Ascending aorta (tissue), 2 donors: Measurements from ENCODE around the gene AGAP1. TPM values are rescaled to one million over a fixed set of nuclear protein-coding genes. Genes with fewer than 3 reads are reported as not detected.

Experiments used
- DNase-seq, 2 donors: peaks; one replicate each; pipeline ENCODE4 v3.0.0-alpha.2; 2019; ENCODE audit warnings: low spot score in 2 of 2
- H3K27ac ChIP-seq, 2 donors: fragments of 200-600 bp; sonication (generic); one replicate each; pipeline ENCODE4 v1.5.1; 2016 to 2017; ENCODE audit warnings: mild to moderate bottlenecking in 1 of 2
- H3K27me3 ChIP-seq: fragments of 200-600 bp; sonication (generic); one replicate; pipeline ENCODE4 v1.5.1; 2017
- H3K36me3 ChIP-seq, 2 donors: fragments of 200-600 bp; sonication (generic); one replicate each; pipeline ENCODE4 v1.5.1; 2016
- H3K4me1 ChIP-seq, 2 donors: fragments of 200-600 bp; sonication (generic); one replicate each; pipeline ENCODE4 v1.5.1; 2016 to 2017; ENCODE audit warnings: mild to moderate bottlenecking in 1 of 2
- H3K4me3 ChIP-seq, 2 donors: fragments of 200-600 bp; sonication (generic); one replicate each; pipeline ENCODE4 v1.5.1; 2016 to 2017; ENCODE audit warnings: mild to moderate bottlenecking in 1 of 2
- H3K9me3 ChIP-seq, 2 donors: fragments of 200-600 bp; sonication (generic); one replicate each; pipeline ENCODE4 v1.5.1; 2016
- intact Hi-C: fragments of 100-400 bp; cut with DNase I; formaldehyde crosslinking; loops from one replicate; pipeline ENCODE4 v1.15.1; 2023
- total RNA-seq: library from RNA; depleted of rRNA; stranded (reverse); fragments of >200 nt; gene quantifications from one replicate; pipeline ENCODE4 v1.1.0, GENCODE V29; 2016
- TF ChIP-seq, protein P1 (sequence below), 3 experiments: fragments of 200-600 bp in 2 of 3; fragments of 450-650 bp in 1 of 3; sonication (generic) in 2 of 3; IDR thresholded peaks; one replicate each; pipeline ENCODE4 v1.5.1; 2016 to 2019; ENCODE audit warnings: antibody characterized with exemption in 3 of 3, mild to moderate bottlenecking in 1 of 3, moderate library complexity in 1 of 3

The AGAP1 gene
- total RNA-seq, 1 donor from 2014 or later = 19.7 TPM

DNA sequence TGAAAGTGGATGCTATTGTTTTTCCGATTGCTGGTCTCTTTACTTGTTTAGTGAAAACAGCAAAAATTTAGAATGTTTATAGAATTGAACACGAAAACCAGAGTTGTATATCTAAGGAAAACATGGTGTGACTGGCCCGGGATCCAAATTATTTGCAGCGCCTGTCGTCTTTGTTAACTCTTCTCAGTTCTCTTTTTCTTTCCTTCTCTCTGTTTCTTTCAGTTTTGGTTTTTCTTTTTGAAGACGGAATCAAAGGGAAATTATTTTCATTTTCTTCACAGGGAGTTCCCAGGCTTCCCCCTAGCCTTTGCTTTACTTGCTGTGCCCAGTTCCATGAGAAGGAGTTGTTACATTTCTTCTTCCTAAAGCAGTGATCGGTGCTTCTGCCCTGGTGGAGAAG lies 76.0 kb downstream of the AGAP1 start:
- TF ChIP-seq, protein P1, sequence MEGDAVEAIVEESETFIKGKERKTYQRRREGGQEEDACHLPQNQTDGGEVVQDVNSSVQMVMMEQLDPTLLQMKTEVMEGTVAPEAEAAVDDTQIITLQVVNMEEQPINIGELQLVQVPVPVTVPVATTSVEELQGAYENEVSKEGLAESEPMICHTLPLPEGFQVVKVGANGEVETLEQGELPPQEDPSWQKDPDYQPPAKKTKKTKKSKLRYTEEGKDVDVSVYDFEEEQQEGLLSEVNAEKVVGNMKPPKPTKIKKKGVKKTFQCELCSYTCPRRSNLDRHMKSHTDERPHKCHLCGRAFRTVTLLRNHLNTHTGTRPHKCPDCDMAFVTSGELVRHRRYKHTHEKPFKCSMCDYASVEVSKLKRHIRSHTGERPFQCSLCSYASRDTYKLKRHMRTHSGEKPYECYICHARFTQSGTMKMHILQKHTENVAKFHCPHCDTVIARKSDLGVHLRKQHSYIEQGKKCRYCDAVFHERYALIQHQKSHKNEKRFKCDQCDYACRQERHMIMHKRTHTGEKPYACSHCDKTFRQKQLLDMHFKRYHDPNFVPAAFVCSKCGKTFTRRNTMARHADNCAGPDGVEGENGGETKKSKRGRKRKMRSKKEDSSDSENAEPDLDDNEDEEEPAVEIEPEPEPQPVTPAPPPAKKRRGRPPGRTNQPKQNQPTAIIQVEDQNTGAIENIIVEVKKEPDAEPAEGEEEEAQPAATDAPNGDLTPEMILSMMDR (IDR thresholded peaks at IDR 0.05) = no peak
- no peaks in the 10 kb centered on the region for H3K4me1 ChIP-seq
- H3K9me3 ChIP-seq = peaks cover 5% of the 10 kb centered on the region in 2 donors
- no peak overlapping the region for H3K4me3 ChIP-seq
- no peak for DNase-seq
- intact Hi-C loops = no loop called here
- H3K27me3 ChIP-seq = no peaks in the 10 kb centered on the region
- H3K27ac ChIP-seq = no peak overlapping the region
- H3K36me3 ChIP-seq = no peaks in the 10 kb centered on the region

DNA sequence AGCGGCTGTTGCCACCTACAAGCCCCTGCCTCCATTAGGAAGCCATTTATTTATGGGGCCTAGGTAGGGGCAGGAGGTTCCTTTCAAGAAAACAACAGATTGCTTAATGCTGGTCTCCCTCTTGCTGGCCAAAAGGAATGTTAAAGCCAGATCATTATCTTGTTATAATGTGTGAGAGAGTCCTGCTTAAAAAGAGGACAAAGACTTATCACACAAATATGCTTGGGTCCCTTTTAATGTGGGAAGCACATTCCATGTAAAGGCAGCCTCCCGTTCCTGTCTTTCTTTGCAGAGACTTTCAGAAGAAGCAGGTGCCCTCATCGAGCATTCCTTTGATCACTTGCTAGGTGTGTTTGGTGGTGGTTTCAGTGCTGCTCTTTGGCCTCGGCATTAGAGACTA lies 76.4 kb downstream of the AGAP1 start:
- no peaks in the 10 kb centered on the region for H3K4me1 ChIP-seq
- H3K36me3 ChIP-seq = no peaks in the 10 kb centered on the region
- H3K27ac ChIP-seq = no peak overlapping the region
- DNase-seq = no peak
- TF ChIP-seq, protein P1 (IDR thresholded peaks at IDR 0.05) = no peak
- intact Hi-C loops = no loop called here
- peaks cover 5% of the 10 kb centered on the region in 2 donors for H3K9me3 ChIP-seq
- H3K4me3 ChIP-seq = no peak overlapping the region
- H3K27me3 ChIP-seq = no peaks in the 10 kb centered on the region

DNA sequence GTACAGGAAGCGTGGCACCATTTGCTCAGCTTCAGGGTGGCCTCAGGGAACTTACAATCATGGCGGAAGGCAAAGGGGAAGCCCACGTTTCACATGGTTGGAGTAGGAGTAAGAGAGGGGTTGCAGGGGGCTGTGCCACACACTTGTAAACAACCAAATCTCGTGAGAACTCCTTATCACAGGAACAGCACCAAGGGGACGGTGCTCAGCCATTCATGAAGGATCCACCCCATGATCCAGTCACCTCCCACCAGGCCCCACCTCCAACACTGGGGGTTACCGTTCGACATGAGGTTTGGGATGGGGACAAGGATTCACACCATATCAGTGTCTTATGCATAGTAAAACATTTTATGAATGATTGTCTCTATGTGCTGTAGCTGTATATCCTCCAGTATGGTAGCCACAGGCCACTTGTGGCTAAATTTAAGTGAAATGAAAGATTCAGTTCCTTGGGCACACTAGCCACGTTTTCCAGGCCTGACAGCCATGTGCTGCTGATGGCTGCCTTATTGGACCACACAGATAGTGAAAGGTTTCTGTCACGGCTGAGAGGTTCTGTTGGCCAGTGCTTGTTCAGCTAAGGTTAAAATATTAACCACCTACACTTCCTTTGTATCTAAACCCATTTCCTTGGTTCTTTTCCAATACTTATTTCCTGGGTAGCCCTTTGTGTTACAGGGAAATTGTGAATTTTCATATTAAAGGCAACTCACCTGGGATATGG lies 77.3 kb downstream of the AGAP1 start:
- H3K27me3 ChIP-seq = no peaks in the 10 kb centered on the region
- H3K4me3 ChIP-seq = no peak overlapping the region
- TF ChIP-seq, protein P1 (IDR thresholded peaks at IDR 0.05) = no peak
- no peaks in the 10 kb centered on the region for H3K36me3 ChIP-seq
- intact Hi-C loops = no loop called here
- no peaks in the 10 kb centered on the region for H3K4me1 ChIP-seq
- H3K27ac ChIP-seq = no peak overlapping the region
- DNase-seq = no peak
- peaks cover 5% of the 10 kb centered on the region in 2 donors for H3K9me3 ChIP-seq

DNA sequence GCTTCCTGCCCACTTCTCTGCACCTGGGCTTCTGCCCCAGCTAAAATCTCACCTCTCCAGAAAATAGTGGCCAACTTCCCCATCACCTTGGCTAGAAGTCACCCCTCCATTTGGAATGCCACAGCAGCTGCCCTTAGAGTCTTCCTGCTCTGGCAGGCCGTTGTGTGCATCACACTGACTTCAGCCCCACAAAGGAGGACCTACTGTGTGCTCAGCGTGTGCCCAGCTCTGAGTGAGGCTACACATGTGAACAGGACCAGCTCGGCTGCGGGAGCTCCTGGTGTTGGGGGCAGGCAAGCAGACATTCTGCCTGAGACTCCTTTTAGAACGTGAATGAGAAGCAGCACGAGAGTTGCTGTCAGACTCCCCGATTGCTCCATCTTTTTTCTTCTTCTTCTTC lies 78.7 kb downstream of the AGAP1 start:
- Histone ChIP-seq H3K4me3 (no peak overlapping the region), H3K9me3 (peaks cover 5% of the 10 kb centered on the region in 2 donors), H3K4me1 (no peaks in the 10 kb centered on the region), H3K36me3 (no peaks in the 10 kb centered on the region), H3K27ac (no peak overlapping the region), H3K27me3 (no peaks in the 10 kb centered on the region)
- no peak for DNase-seq
- TF ChIP-seq, protein P1 (IDR thresholded peaks at IDR 0.05) = no peak
- intact Hi-C loops = no loop called here

DNA sequence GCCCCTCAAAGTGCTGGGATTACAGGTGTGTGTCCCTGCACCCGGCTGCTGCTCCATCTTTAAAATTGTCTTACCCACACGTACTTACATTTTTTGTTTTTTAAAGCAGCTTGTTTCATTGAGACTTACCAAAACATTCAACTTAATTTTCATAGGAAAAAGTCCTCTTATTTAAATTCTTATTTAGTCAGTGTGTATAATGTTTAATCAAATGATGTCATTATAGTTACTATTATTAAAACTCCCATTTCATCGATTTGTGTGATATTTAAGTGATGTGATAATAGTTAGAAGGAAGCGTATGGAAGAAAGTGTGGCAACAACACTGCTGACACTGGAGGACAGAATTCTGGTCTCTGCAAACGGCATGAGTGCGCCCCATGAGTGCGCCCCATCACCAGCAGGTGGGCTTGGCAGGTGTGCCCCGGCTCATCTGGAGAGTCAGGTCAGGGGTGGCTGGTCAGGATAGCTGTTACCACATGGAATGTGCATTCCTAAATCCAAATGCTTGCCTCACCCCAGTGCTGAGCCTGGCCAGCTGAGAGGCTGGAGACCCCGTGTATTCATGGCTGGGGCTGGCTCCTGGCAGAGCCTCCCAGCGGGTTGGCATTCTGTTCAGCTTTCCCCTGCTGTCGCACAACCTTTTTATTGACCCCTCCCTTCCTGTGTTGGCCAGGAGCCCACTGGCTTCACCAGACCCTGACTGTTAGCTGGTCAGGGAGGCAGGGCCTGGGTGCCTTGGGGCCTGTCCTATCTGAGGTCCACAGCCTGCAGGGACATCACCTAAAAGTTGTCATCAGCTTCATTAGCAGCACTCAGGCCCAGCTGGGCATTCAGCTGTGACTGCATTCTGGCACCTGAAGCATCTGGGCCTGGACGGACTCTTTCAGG lies 79.7 kb downstream of the AGAP1 start:
- intact Hi-C loops = no loop called here
- TF ChIP-seq, protein P1 (IDR thresholded peaks at IDR 0.05) = no peak
- Histone ChIP-seq H3K4me1 (no peaks in the 10 kb centered on the region), H3K27ac (no peak overlapping the region), H3K36me3 (no peaks in the 10 kb centered on the region), H3K9me3 (peaks cover 1% of the 10 kb centered on the region in 2 donors), H3K4me3 (no peak overlapping the region), H3K27me3 (no peaks in the 10 kb centered on the region)
- DNase-seq = no peak
